ENCODE results near the gene ARAP1. TPM values are rescaled to one million over a fixed set of nuclear protein-coding genes. Genes with fewer than 3 reads are reported as not detected.

Gene ARAP1
- total RNA-seq, 1 experiment from 2014 or later = 73.6 TPM

DNA sequence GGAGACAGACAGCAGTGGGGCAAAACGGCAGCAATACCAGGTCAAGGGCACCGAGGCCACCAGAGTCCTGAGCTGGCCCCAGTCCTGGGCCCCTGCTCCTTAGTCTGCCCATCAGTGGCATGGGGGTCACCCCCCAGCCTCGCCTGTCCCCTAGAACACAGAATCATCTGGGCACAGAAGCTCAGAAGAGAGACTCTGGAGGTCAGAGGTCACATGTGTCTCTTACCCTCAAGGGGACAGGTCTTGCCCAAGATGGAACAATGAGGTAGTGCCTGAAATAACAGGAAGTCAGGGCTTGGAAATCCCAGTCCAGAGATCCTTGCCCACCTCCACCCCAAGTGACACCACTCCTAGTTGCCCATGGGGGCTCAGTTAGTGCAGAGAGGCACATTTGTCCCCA is 98.6 kb downstream of the ARAP1 start:
- DNase-seq (ENCODE audit: low read depth, low spot score) = no peak
- intact Hi-C loops (cut with micrococcal nuclease; ENCODE audit: unreplicated experiment) (no loop called here), in situ Hi-C loops (cut with HindIII; ENCODE audit: low pct_unique_long_range_greater_than_20kb, low sequenced_read_pairs) (loop anchor here (10.0 kb wide), 3 partner anchors 99 to 529 kb away; no protein-coding TSS in a partner anchor)
- TF ChIP-seq, protein P1, sequence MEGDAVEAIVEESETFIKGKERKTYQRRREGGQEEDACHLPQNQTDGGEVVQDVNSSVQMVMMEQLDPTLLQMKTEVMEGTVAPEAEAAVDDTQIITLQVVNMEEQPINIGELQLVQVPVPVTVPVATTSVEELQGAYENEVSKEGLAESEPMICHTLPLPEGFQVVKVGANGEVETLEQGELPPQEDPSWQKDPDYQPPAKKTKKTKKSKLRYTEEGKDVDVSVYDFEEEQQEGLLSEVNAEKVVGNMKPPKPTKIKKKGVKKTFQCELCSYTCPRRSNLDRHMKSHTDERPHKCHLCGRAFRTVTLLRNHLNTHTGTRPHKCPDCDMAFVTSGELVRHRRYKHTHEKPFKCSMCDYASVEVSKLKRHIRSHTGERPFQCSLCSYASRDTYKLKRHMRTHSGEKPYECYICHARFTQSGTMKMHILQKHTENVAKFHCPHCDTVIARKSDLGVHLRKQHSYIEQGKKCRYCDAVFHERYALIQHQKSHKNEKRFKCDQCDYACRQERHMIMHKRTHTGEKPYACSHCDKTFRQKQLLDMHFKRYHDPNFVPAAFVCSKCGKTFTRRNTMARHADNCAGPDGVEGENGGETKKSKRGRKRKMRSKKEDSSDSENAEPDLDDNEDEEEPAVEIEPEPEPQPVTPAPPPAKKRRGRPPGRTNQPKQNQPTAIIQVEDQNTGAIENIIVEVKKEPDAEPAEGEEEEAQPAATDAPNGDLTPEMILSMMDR (IDR thresholded peaks at IDR 0.05) = no peak
- TF ChIP-seq POLR2AphosphoS5 (IDR thresholded peaks at IDR 0.05; ENCODE audit: low read depth, low read length) = no peak
- no peak for TF ChIP-seq TCF7L2 (IDR thresholded peaks at IDR 0.05; ENCODE audit: low read depth, low read length)
- TF ChIP-seq, protein P2, sequence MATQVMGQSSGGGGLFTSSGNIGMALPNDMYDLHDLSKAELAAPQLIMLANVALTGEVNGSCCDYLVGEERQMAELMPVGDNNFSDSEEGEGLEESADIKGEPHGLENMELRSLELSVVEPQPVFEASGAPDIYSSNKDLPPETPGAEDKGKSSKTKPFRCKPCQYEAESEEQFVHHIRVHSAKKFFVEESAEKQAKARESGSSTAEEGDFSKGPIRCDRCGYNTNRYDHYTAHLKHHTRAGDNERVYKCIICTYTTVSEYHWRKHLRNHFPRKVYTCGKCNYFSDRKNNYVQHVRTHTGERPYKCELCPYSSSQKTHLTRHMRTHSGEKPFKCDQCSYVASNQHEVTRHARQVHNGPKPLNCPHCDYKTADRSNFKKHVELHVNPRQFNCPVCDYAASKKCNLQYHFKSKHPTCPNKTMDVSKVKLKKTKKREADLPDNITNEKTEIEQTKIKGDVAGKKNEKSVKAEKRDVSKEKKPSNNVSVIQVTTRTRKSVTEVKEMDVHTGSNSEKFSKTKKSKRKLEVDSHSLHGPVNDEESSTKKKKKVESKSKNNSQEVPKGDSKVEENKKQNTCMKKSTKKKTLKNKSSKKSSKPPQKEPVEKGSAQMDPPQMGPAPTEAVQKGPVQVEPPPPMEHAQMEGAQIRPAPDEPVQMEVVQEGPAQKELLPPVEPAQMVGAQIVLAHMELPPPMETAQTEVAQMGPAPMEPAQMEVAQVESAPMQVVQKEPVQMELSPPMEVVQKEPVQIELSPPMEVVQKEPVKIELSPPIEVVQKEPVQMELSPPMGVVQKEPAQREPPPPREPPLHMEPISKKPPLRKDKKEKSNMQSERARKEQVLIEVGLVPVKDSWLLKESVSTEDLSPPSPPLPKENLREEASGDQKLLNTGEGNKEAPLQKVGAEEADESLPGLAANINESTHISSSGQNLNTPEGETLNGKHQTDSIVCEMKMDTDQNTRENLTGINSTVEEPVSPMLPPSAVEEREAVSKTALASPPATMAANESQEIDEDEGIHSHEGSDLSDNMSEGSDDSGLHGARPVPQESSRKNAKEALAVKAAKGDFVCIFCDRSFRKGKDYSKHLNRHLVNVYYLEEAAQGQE (IDR thresholded peaks at IDR 0.05; ENCODE audit: insufficient read depth in 1 of 2, low read depth in 2 of 2, low read length in 1 of 2) = no peak
- no peak for TF ChIP-seq SIN3A (IDR thresholded peaks at IDR 0.05; ENCODE audit: borderline replicate concordance, insufficient read depth, low read depth, low read length)
- Histone ChIP-seq H3K9me3 (ENCODE audit: control insufficient read depth, insufficient read depth, low read depth, low read length) (no peaks in the 10 kb centered on the region), H3K4me3 (ENCODE audit: low read depth in 2 of 2, low read length in 2 of 2) (no peak overlapping the region), H3K27ac (ENCODE audit: low read length) (no peak overlapping the region), H3K4me1 (ENCODE audit: control insufficient read depth, insufficient read depth, low read length) (no peaks in the 10 kb centered on the region), H3K36me3 (ENCODE audit: control insufficient read depth, insufficient read depth, low read length) (no peaks in the 10 kb centered on the region), H3K27me3 (ENCODE audit: control insufficient read depth, insufficient read depth, low read length) (no peaks in the 10 kb centered on the region)
- no peak for ATAC-seq
- CTCF ChIA-PET = no interaction called here
- no TSS peak for BruUV-seq (replicated peaks)
- POLR2A ChIA-PET = interaction anchor here (0.5 kb wide), 1 partner anchor 583 kb away, joined by 3 read pairs; no protein-coding TSS in a partner anchor

DNA sequence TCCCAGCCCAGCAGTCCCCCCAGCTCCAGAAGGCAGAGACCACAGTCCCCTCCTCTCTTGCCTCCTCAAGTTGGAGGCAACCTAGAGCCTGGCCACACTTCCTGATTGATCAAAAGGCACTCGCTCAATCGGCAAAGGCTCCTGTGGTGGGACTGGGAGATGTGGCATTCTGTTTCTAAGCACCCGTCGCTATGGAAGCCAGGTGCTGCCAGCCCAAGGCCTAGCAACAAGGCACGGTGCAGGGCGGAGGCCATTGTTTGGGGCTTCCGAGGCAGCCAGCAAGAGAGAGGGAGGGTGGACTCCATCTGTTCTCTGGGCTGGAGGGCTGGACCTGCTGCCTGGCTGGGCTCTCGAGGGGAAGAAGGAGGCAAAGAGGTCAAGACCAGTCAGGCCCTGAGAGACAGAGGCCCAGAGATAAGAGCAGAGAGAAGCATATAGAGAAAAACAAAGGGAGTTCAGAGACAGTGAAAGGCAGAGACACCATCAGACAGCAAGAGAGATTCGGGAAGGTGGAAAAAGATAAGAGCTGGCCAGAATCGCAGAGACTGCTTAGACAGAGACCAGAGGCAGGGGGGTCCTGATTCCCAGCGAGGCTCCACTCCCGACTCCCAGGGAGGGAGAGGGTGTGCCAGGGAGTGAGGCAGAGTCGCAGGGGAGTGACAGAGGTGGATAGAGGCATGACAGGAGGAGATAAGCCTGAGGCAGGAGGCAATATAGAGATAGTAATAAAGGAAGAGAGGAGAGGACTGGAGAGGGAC is 99.2 kb downstream of the ARAP1 start:
- Histone ChIP-seq H3K4me1 (ENCODE audit: control insufficient read depth, insufficient read depth, low read length) (no peaks in the 10 kb centered on the region), H3K9me3 (ENCODE audit: control insufficient read depth, insufficient read depth, low read depth, low read length) (no peaks in the 10 kb centered on the region), H3K4me3 (ENCODE audit: low read depth in 2 of 2, low read length in 2 of 2) (no peak overlapping the region), H3K27me3 (ENCODE audit: control insufficient read depth, insufficient read depth, low read length) (no peaks in the 10 kb centered on the region), H3K27ac (ENCODE audit: low read length) (no peak overlapping the region), H3K36me3 (ENCODE audit: control insufficient read depth, insufficient read depth, low read length) (no peaks in the 10 kb centered on the region)
- in situ Hi-C loops (cut with HindIII; ENCODE audit: low pct_unique_long_range_greater_than_20kb, low sequenced_read_pairs) = loop anchor here (10.0 kb wide), 3 partner anchors 98 to 528 kb away; no protein-coding TSS in a partner anchor
- no peak for DNase-seq (ENCODE audit: low read depth, low spot score)
- no TSS peak for BruUV-seq (replicated peaks)
- TF ChIP-seq, protein P2 (IDR thresholded peaks at IDR 0.05; ENCODE audit: insufficient read depth in 1 of 2, low read depth in 2 of 2, low read length in 1 of 2) = no peak
- no peak for TF ChIP-seq POLR2AphosphoS5 (IDR thresholded peaks at IDR 0.05; ENCODE audit: low read depth, low read length)
- TF ChIP-seq, protein P1 (IDR thresholded peaks at IDR 0.05) = no peak
- TF ChIP-seq TCF7L2 (IDR thresholded peaks at IDR 0.05; ENCODE audit: low read depth, low read length) = no peak
- ATAC-seq = no peak
- intact Hi-C loops (cut with micrococcal nuclease; ENCODE audit: unreplicated experiment) = no loop called here
- ChIA-PET CTCF (no interaction called here), POLR2A (no interaction called here)

Data from Panc1 (cell line).